ENCODE data around the gene SYNE2. TPM values are rescaled to one million over a fixed set of nuclear protein-coding genes. Genes with fewer than 3 reads are reported as not detected.

SYNE2 gene
- total RNA-seq, 1 donor from 2014 or later, result 121 TPM

DNA sequence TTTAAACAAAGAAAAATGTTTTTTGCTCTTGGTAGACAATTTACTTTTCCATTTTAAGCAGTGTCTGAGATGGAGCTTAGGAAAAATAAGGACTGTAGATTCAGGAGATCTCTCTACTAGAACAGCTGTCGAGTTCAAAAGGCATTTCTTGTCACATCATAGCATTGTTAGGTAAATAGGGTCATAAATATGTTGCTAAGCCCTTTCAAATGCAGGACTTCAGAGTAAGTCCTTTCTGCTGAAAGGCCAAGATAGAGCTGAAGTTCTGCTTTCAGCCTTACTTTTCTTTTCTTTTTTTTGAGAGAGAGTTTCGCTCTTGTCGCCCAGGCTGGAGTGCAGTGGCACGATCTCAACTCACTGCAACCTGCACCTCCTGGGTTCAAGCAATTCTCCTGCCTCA lies 98.2 kb downstream of the SYNE2 start:
- intact Hi-C loops (cut with DNase I), result no loop called here
- Histone ChIP-seq H3K27me3 (no peaks in the 10 kb centered on the region), H3K4me3 (no peak overlapping the region), H3K36me3 (peaks cover 7% of the 10 kb centered on the region), H3K4me1 (no peaks in the 10 kb centered on the region), H3K27ac (no peak overlapping the region), H3K9me3 (no peaks in the 10 kb centered on the region)
- TF ChIP-seq, protein P1, sequence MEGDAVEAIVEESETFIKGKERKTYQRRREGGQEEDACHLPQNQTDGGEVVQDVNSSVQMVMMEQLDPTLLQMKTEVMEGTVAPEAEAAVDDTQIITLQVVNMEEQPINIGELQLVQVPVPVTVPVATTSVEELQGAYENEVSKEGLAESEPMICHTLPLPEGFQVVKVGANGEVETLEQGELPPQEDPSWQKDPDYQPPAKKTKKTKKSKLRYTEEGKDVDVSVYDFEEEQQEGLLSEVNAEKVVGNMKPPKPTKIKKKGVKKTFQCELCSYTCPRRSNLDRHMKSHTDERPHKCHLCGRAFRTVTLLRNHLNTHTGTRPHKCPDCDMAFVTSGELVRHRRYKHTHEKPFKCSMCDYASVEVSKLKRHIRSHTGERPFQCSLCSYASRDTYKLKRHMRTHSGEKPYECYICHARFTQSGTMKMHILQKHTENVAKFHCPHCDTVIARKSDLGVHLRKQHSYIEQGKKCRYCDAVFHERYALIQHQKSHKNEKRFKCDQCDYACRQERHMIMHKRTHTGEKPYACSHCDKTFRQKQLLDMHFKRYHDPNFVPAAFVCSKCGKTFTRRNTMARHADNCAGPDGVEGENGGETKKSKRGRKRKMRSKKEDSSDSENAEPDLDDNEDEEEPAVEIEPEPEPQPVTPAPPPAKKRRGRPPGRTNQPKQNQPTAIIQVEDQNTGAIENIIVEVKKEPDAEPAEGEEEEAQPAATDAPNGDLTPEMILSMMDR (IDR thresholded peaks at IDR 0.05), result no peak
- DNase-seq, result no peak
- no peak for ATAC-seq

DNA sequence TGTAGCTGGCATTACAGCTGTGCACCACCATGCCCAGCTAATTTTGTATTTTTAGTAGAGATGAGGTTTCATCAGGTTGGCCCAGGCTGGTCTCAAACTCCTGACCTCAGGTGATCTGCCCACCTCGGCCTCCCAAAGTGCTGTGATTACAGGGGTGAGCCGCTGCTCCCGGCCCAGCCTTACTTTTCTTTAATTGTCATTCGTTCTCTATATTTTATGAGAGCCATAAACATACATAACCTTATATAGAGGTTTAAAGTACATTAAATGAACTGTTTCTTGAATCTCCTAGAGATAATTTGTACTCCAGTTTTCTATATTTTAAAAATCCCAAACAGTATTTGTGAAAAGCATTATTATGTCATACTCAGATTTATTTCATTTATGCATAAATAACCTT lies 98.6 kb downstream of the SYNE2 start:
- TF ChIP-seq, protein P1 (IDR thresholded peaks at IDR 0.05), result no peak
- no peak overlapping the region for H3K4me3 ChIP-seq
- H3K4me1 ChIP-seq, result no peaks in the 10 kb centered on the region
- peaks cover 7% of the 10 kb centered on the region for H3K36me3 ChIP-seq
- DNase-seq, result no peak
- H3K9me3 ChIP-seq, result no peaks in the 10 kb centered on the region
- no peaks in the 10 kb centered on the region for H3K27me3 ChIP-seq
- H3K27ac ChIP-seq, result no peak overlapping the region
- intact Hi-C loops (cut with DNase I), result no loop called here
- no peak for ATAC-seq

DNA sequence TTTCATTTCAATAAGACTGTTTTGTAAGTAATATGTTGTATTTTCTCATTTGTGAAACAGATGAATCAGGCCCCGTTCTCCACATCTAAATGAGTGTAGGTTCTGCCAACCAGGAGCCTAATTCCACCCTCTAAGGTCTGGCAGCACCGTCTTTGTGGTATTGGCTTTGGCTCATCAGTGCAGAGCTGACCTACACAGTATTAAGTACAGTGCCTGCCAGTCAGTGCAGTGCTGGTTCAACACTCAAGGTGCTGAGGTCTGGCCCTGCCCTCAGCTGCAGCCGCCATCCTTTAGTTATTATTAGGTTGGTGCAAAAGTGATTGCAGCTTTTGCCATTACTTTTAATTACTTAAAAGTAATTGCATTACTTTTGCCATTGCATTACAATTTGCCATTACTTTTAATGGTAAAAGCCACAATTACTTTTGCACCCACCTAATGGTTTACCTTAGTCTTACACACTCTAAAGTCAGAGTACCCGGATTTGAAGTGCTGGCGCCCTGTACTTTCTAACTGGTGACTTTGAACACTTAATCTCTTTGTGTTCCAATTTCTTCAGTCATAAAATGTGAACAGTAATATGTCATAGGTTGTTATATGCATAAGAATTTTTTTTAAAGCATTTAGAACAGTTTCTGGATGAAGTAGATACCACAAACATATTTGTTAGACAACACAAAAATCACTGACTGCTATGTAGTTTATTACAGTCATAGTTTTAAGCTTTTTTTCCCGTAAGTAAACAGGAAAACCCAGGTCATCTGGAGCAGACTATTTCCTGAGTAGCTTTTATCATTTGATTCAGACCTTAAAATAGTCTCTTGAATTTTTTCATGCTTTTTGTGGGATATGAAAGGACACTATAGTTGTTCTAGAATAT lies 99.5 kb downstream of the SYNE2 start:
- Histone ChIP-seq H3K27me3 (no peaks in the 10 kb centered on the region), H3K9me3 (no peaks in the 10 kb centered on the region), H3K27ac (no peak overlapping the region), H3K4me1 (no peaks in the 10 kb centered on the region), H3K4me3 (no peak overlapping the region), H3K36me3 (peaks cover 7% of the 10 kb centered on the region)
- TF ChIP-seq, protein P1 (IDR thresholded peaks at IDR 0.05), result no peak
- intact Hi-C loops (cut with DNase I), result no loop called here
- no peak for DNase-seq
- no peak for ATAC-seq

DNA sequence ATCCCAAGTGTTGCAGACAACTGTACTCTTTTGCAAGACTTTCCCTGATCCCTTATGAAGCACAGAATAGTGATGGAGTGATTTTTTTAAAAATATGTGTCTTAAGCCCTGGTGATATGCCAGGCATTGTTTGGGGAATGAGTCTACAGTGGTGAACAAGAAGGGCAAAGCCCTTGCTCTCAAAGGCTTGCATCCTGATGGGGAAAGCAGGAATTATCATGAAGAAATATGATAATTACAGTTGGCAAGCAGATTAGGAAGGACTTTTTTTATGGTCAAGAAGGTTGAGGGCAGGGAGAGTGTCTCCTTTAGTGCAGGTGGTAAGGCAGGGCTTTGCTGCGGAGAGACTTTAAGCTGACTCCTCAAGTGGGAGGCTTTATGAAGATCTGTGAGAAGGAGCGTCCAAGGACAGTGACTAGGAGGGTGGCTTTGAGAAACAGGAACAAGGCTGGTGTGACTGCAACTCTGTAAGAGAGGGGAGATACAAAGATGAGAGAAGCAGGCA lies 100.2 kb downstream of the SYNE2 start:
- no peak overlapping the region for H3K27ac ChIP-seq
- DNase-seq (no peak), ATAC-seq (no peak)
- no peak overlapping the region for H3K4me3 ChIP-seq
- no peaks in the 10 kb centered on the region for H3K4me1 ChIP-seq
- H3K27me3 ChIP-seq, result no peaks in the 10 kb centered on the region
- TF ChIP-seq, protein P1 (IDR thresholded peaks at IDR 0.05), result no peak
- no peaks in the 10 kb centered on the region for H3K9me3 ChIP-seq
- intact Hi-C loops (cut with DNase I), result no loop called here
- H3K36me3 ChIP-seq, result peaks cover 7% of the 10 kb centered on the region

DNA sequence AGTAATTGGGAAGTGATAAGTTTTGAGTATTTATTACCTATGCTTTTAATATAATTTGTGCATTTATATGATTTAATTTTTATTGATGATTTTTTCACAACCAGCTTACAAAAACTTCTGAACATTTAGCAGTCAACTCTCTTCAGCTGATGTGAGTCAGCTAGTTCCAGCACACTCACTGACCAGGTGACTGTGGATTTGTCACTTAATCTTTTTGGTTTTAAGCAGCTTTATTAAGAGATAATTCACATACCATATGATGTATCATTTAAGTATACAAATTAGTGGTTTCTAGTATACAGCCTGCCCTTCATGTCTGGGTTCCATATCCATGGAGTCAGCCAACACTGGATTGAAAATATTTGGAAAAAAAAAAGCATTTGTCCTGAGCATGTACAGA lies 103.5 kb downstream of the SYNE2 start:
- no peaks in the 10 kb centered on the region for H3K36me3 ChIP-seq

More for the DNA sequence above, 103.5 kb downstream of the SYNE2 start:
- no peak for ATAC-seq
- intact Hi-C loops (cut with DNase I), result no loop called here
- no peak overlapping the region for H3K4me3 ChIP-seq
- H3K4me1 ChIP-seq, result no peaks in the 10 kb centered on the region
- no peak overlapping the region for H3K27ac ChIP-seq
- TF ChIP-seq, protein P1 (IDR thresholded peaks at IDR 0.05), result no peak
- H3K9me3 ChIP-seq, result no peaks in the 10 kb centered on the region
- no peaks in the 10 kb centered on the region for H3K27me3 ChIP-seq
- DNase-seq, result no peak

All from upper lobe of right lung (tissue), 1 donor.